GM21526 (cell line): ENCODE results near the gene AHNAK2.
"Not testable (repeated sequence)": the region's sequence is repeated elsewhere in the genome, so short reads cannot be mapped to it uniquely, and the experiment has no call there.

ENCODE experiments used
- ATAC-seq: cut with Tn5 transposase; IDR thresholded peaks from one replicate; pipeline ENCODE4 v1.9.1; 2021; ENCODE audit warnings: moderate library complexity; ENCODE audit not compliant: unreplicated experiment, low FRiP score

The AHNAK2 gene

GRCh38 chr14:104956290-104956890 lies 21.8 kb downstream of the AHNAK2 start:
- ATAC-seq = no peak

- no peak for ATAC-seq
Observed at GRCh38 chr14:104955396-104955770, 22.8 kb downstream of the AHNAK2 start.

DNA sequence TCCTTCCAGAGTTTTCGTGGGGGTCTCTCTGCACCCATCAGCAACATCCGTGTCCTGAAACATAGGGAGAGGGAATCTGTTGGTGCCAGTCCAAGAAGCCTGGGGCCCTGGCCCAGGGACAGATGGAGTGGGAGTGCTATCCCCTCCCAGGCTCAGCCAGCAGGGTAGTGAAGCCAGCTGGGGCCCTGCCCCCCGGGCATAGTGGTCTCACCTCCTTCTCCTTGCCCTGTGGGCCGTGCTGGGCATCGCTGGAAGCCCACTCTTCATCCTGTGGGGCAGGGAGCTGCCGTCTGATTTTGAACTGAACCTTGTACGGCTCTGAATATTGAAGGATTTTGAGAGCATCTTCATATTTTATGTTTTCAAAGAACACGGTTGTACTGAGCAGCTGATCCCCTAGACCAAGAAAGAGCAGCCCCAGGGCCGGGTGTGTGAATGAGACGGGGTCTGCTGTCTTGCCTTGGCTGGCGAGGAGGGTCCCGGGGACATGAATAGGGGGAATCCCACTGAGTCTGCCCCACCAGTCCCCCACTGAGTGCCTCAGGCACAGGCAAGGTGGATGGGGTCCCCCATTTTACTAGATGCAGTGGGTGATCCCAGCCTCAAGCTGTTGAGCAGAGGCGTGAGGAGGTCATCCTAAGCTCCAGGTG lies 23.3 kb downstream of the AHNAK2 start:
- ATAC-seq = no peak

DNA sequence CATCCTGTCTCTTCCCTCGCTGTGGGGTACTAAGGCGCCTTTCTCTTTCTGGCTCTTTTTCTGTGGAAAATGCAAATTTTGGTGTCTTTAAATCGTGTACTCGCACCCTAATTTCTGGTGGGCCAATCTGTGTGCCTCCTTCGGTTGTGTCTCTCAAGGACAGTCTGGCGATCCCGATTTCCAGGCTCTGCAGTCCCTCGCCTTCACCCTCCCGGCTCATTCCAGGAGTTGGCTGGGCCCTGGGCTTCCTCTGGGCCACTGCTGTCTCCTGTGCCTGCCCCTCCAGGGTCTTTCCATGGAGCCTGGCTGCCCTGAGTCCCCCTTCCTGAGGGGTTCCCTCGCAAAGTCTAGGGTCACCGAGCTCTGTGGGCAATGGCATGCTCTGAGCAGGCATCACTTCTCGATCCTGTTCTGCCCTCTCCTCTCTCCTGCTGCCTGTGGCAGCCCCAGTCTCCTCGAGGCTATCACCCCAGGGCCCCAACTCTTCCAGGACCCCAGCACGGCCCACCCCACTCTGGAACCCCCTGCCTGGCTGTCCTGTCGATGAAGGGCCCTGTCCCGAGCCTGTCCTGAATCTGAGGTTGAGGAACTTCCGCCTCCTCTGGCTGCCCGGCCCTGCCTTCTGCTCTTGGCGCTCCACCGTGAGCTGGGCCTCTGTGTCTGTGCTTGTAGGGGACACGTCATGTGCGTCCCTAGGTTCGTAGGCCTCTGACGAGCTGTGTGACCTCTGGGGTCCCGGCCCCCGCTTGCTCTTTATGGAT lies 24.1 kb downstream of the AHNAK2 start:
- no peak for ATAC-seq

GRCh38 chr14:104953097-104953496 lies 25.1 kb downstream of the AHNAK2 start:
- ATAC-seq = no peak

DNA sequence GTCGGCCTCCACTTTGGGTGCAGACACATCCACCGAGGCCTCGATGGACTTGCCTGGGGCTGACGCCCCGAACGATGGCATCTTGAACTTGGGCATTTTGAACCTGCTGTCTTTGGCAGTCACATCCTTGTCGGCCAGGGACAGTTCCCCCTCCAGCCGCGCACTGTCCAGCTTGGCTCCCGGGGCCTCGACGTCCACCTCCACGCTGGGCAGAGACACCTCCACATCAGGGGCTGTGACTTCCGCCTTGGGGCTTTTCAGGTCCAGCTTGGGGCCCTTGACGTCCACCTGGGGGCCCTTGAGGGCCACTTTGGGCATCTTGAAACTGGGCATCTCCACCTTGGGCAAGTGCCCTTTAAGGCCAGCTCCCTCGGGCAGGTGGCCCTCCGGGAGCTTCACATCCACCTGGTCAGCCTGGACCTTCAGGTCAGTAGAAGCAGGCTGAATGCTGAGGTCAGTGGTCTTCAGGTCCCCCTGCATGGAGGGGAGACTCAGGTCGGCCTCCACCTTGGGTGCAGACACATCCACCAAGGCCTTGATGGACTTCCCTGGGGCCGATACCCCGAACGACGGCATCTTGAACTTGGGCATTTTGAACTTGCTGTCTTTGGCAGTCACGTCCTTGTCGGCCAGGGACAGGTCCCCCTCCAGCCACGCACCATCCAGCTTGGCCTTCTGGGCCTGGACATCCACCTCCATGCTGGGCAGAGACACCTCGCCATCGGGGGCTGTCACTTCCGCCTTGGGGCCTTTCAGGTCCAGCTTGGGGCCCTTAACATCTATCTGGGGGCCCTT lies 26.1 kb downstream of the AHNAK2 start:
- not testable (repeated sequence) for ATAC-seq

- not testable (repeated sequence) for ATAC-seq
Observed at GRCh38 chr14:104950701-104951100, 27.5 kb downstream of the AHNAK2 start.

GRCh38 chr14:104950021-104950420 lies 28.2 kb downstream of the AHNAK2 start:
- no peak for ATAC-seq

DNA sequence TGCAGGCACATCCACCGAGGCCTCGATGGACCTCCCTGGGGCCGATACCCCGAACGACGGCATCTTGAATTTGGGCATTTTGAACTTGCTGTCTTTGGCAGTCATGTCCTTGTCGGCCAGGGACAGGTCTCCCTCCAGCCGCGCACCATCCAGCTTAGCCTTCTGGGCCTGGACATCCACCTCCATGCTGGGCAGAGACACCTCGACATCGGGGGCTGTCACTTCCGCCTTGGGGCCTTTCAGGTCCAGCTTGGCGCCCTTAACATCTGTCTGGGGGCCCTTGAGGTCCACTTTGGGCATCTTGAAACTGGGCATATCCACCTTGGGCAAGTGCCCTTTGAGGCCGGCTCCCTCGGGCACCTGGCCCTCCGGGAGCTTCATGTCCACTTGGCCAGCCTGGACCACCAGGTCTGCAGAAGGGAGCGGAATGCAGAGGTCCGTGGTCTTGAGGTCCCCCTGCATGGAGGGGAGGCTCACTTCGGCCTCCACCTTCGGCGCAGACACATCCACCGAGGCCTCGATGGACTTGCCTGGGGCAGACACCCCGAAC lies 28.7 kb downstream of the AHNAK2 start:
- ATAC-seq = not testable (repeated sequence)

DNA sequence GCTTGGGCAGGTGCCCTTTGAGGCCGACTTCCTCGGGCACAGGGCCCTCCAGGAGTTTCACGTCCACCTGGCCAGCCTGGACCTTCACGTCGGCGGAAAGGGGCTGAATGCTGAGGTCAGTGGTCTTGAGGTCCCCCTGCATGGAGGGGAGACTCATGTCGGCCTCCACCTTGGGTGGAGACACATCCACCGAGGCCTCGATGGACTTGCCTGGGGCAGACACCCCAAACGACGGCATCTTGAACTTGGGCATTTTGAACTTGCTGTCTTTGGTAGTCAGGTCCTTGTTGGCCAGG lies 29.5 kb downstream of the AHNAK2 start:
- ATAC-seq = no peak

DNA sequence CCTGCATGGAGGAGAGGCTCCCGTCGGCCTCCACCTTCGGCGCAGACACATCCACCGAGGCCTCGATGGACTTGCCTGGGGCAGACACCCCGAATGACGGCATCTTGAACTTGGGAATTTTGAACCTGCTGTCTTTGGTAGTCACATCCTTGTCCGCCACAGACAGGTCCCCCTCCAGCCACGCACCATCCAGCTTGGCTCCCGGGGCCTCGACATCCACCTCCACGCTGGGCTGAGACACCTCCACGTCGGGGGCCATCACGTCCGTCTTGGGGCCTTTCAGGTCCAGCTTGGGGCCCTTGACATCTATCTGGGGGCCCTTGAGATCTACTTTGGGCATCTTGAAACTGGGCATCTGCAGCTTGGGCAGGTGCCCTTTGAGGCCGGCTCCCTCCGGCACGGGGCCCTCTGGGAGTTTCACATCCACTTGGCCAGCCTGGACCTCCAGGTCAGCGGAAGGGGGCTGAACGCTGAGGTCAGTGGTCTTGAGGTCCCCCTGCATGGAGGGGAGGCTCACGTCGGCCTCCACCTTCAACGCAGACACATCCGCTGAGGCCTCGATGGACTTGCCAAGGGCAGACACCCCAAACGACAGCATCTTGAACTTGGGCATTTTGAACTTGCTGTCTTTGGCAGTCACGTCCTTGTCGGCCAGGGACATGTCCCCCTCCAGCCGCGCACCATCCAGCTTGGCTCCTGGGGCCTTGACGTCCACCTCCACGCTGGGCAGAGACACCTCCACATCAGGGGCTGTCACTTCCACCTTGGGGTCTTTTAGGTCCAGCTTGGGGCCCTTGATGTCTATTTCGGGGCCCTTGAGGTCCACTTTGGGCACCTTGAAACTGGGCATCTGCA lies 30.1 kb downstream of the AHNAK2 start:
- ATAC-seq = not testable (repeated sequence)

DNA sequence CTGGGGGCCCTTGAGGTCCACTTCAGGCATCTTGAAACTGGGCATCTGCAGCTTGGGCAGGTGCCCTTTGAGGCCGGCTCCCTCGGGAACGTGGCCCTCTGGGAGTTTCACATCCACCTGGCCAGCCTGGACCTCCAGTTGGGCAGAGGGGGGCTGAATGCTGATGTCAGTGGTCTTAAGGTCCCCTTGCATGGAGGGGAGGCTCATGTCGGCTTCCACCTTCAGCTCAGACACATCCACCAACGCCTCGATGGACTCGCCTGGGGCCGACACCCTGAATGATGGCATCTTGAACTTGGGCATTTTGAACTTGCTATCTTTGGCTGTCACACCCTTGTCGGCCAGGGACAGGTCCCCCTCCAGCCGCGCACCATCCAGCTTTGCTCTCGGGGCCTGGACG lies 31.0 kb downstream of the AHNAK2 start:
- not testable (repeated sequence) for ATAC-seq

- not testable (repeated sequence) for ATAC-seq
Observed at GRCh38 chr14:104945986-104946965, 31.9 kb downstream of the AHNAK2 start.

DNA sequence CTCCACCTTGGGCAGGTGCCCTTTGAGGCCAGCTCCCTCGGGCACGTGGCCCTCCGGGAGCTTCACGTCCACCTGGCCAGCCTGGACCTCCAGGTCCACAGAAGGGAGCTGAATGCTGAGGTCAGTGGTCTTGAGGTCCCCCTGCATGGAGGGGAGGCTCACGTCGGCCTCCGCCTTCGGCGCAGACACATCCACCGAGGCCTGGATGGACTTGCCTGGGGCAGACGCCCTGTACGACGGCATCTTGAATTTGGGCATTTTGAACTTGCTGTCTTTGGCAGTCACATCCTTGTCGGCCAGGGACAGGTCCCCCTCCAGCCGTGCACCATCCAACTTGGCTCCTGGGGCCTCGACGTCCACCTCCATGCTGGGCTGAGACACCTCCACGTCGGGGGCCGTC lies 32.9 kb downstream of the AHNAK2 start:
- not testable (repeated sequence) for ATAC-seq

- ATAC-seq = not testable (repeated sequence)
Observed at GRCh38 chr14:104944436-104945205, 33.6 kb downstream of the AHNAK2 start.

DNA sequence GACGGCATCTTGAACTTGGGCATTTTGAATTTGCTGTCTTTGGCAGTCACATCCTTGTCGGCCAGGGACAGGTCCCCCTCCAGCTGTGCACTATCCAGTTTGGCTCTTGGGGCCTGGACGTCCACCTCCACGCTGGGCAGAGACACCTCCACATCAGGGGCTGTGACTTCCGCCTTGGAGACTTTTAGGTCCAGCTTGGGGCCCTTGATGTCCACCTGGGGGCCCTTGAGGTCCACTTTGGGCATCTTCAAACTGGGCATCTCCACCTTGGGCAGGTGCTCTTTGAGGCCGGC lies 34.2 kb downstream of the AHNAK2 start:
- ATAC-seq = not testable (repeated sequence)

- not testable (repeated sequence) for ATAC-seq
Observed at GRCh38 chr14:104943216-104944015, 34.8 kb downstream of the AHNAK2 start.
